Fibroblast of villous mesenchyme (primary cell): ENCODE data around the gene USP6NL. TPM values are rescaled to one million over a fixed set of nuclear protein-coding genes. Genes with fewer than 3 reads are reported as not detected.

ENCODE experiments used
- DNase-seq: peaks from one replicate; pipeline ENCODE4 v3.0.0-alpha.2; 2010; ENCODE audit warnings: low read depth
- H3K4me3 ChIP-seq: 2 replicates; pipeline ENCODE4 v1.5.1; 2011; ENCODE audit warnings: low read depth, mild to moderate bottlenecking, low read length
- total RNA-seq: library from RNA; depleted of rRNA; stranded (reverse); fragments of >200 nt; gene quantifications from 2 replicates; pipeline ENCODE4 v1.2.3, GENCODE V29; 2012
- TF ChIP-seq, protein P1 (sequence below): IDR thresholded peaks from 2 replicates; pipeline ENCODE4 v1.5.1; 2012; ENCODE audit warnings: low read depth, mild to moderate bottlenecking, low read length; ENCODE audit not compliant: insufficient read depth

USP6NL gene
- total RNA-seq, 1 donor = 12.5 TPM

DNA sequence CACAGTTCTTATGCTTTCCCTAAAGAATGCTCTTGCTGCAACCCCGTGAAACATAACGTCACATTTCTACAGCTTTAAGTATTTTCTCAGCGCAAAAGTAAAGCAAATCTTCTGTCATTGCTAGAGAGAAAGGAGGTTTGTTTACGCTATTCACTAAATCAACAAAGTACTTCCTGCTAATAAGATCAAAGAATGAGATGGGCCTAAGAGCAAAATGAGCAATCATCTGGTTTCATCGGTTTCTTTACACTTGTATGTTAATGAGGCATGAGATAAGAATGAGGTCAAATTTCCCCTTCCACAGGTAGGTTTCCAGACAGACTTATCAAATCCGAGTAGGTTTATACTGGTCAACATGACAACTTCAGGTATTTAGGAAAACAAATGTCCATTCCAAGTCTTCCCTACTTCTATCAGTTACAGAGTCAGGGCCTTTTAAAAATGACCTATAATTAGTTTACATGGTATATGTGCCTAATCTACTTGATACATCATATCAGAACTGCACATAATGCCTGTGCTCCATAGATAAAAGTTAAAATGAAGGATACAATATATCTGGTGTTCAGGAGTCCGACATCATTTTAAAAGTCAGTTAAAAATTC lies 8.4 kb downstream of the USP6NL start:
- TF ChIP-seq, protein P1, sequence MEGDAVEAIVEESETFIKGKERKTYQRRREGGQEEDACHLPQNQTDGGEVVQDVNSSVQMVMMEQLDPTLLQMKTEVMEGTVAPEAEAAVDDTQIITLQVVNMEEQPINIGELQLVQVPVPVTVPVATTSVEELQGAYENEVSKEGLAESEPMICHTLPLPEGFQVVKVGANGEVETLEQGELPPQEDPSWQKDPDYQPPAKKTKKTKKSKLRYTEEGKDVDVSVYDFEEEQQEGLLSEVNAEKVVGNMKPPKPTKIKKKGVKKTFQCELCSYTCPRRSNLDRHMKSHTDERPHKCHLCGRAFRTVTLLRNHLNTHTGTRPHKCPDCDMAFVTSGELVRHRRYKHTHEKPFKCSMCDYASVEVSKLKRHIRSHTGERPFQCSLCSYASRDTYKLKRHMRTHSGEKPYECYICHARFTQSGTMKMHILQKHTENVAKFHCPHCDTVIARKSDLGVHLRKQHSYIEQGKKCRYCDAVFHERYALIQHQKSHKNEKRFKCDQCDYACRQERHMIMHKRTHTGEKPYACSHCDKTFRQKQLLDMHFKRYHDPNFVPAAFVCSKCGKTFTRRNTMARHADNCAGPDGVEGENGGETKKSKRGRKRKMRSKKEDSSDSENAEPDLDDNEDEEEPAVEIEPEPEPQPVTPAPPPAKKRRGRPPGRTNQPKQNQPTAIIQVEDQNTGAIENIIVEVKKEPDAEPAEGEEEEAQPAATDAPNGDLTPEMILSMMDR = no peak
- peak; percentile 45 for DNase-seq

DNA sequence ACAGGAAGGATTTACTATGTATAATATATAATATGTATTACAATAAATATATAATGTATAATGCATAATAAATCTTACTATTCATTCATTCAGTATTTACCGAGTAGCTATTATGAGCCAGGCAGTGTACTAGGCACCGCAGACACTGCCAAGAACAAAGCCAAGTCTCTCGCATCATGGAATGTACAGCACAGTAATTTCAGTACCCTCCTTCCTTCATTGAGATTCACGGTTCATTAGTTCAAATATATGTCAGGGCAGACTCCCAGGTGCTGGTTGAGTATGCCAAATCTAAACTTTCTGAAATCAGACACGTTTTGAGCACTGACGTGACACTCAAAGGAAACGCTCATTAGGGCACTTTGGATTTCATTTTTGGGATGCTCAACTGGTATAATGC lies 9.1 kb downstream of the USP6NL start:
- DNase-seq = no peak
- TF ChIP-seq, protein P1 = no peak
- no peak overlapping the region for H3K4me3 ChIP-seq

More for the DNA sequence above, 8.4 kb downstream of the USP6NL start:
- H3K4me3 ChIP-seq = no peak overlapping the region

DNA sequence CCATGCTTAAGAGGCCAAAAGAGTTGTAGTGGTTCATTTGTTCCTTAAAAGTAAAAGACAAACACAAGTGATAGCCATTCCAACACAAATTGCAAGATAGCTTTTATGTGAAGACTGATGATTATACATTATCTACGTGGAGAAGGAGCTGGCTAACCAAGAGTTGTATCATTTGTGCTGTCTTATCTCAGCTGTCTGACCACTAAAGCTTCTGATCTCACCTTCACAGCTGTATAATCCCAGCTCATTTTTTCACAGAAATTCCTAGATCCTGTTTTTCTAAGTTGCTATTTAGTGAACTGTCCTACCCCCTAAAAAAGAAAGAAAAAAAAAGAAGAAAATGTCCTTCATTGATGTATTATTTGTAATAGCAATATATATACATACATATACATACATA lies 9.8 kb downstream of the USP6NL start:
- no peak overlapping the region for H3K4me3 ChIP-seq
- DNase-seq = no peak
- TF ChIP-seq, protein P1 = no peak

DNA sequence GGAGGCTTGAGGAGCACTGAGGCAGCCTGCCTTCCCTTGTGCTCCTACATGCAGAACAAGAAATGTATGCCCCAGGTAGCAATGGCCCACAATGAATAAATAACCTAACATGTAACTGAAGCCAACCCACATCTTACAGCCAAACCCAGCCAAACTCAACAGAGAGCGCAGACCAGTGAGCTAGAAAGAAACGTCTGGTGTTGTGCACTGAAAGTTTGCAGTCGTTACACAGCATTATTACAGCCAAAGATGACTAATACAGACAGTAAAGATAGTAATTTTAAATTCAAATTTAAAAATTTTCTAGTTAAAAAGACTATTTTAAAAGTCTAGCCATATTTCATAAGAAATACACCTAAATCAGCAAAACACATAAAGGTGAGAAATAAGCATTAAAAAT lies 11.2 kb downstream of the USP6NL start:
- no peak overlapping the region for H3K4me3 ChIP-seq
- DNase-seq = no peak
- TF ChIP-seq, protein P1 = no peak

DNA sequence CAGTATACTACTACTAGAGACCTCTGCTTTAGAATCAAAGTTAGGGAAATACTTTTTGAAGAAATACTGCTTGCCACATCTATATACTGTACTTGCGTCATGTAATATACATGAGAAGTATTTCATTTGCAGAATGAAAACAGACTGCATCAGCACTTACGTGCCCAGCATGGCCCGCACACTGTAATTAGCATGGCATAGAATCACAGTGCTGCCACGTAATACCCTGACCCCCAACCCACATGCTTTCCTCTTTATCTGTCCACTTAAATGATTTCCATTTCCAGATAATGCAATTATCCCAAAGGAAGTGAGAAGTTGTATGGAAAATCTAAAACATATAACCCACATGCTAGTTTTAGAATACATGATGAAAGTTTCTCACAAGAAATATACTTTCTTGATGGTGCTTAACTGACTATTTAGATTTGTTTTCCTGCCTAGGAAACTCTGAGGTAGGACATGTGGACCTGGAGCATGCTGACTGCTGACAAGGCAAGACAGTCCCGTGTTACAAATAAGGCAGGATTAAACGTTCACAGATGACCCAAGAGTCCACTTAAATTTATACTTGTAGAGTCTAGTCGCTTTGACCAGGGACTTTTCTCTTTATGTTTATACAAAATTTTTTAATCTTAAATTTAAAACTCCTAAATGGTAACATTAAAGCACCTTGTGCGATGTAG lies 12.6 kb downstream of the USP6NL start:
- TF ChIP-seq, protein P1 = no peak
- no peak for DNase-seq

DNA sequence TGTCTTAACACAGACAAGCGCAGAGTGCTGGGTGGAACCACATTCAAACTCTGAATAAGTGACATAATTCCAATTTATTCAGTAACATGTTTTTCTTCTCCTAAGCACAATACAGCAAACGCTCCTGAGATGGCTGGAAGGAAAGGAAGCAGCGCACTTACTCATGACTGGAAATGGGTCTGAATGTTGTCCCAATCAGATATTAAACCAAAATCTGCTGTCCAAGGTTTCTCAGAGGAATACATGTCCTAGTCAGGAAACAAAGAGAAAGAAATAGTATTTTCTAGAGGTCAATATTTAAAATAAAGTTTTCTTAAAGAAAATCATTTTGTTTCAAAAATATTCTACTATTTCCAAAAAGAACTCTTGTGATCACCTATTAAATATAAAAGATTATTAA lies 14.0 kb downstream of the USP6NL start:
- no peak for DNase-seq
- TF ChIP-seq, protein P1 = no peak

More for the DNA sequence above, 12.6 kb downstream of the USP6NL start:
- no peak overlapping the region for H3K4me3 ChIP-seq

DNA sequence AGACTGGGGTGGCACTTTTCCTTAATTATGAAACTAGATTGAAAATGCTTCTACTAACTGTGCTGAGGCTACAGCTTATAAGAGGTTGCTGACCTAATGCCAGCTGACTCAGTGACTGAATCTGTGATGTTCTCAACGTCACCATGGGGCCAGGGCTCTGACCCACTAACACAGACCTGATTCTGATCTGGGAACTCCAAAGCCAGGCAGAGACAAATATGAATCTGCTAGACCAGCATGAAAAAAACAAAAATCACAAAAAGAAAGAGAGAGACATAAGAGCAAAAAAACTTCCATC lies 16.1 kb downstream of the USP6NL start:
- peak; percentile 69 for DNase-seq
- no peak overlapping the region for H3K4me3 ChIP-seq
- TF ChIP-seq, protein P1 = no peak

More for the DNA sequence above, 14.0 kb downstream of the USP6NL start:
- no peak overlapping the region for H3K4me3 ChIP-seq
